Measurements from ENCODE around the gene ZNF772.
"Not testable (repeated sequence)": the region's sequence is repeated elsewhere in the genome, so short reads cannot be mapped to it uniquely, and the experiment has no call there.

DNA sequence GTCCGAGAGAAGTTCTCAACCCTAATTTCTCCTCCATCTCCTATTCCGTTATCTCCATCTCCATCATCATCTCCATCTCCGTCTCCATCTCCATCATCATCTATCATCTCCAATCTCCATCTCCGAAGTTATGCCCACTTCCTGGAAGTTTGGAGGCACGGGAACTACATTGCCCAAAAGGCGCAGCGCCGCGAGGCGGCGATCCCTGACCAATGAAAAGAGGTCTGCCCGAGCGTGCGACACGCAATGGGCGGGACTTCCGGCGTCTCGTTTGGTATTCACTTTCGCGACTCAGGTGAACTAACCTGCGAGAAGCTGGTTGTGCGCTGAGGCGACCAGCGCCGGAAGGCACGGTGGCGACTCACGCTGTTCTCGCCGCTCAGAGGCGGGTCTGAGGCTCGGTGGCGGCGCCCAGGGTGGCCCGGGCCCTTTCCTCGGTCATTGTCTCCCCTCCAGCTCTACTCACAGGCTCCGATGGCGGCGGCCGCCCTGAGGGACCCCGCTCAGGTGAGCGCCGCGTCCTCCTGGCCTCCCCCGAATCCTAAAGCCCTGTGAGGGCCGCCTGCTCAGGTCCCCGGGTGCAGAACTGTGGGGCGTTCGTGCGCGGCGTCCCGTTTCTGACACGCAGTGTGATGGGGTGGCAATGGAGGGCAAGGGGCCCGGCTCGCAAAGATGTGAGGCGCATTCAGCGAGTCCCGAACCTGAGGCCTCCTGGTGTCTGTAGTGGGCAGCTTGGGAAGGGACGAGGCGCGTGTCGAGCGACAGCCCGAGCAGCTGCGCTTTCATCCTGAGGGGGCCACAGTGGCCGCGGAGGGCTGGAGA, 10.3 kb upstream of the ZNF772 start, which contains the start of gene ZNF419:
- not testable (repeated sequence) for TF ChIP-seq EZH2 (optimal IDR thresholded peaks at IDR 0.05; ENCODE audit: low read depth, low read length); EZH2phosphoT487 (IDR thresholded peaks at IDR 0.05; ENCODE audit: low read length)
- TF ChIP-seq, protein P1, sequence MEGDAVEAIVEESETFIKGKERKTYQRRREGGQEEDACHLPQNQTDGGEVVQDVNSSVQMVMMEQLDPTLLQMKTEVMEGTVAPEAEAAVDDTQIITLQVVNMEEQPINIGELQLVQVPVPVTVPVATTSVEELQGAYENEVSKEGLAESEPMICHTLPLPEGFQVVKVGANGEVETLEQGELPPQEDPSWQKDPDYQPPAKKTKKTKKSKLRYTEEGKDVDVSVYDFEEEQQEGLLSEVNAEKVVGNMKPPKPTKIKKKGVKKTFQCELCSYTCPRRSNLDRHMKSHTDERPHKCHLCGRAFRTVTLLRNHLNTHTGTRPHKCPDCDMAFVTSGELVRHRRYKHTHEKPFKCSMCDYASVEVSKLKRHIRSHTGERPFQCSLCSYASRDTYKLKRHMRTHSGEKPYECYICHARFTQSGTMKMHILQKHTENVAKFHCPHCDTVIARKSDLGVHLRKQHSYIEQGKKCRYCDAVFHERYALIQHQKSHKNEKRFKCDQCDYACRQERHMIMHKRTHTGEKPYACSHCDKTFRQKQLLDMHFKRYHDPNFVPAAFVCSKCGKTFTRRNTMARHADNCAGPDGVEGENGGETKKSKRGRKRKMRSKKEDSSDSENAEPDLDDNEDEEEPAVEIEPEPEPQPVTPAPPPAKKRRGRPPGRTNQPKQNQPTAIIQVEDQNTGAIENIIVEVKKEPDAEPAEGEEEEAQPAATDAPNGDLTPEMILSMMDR (IDR thresholded peaks at IDR 0.05; ENCODE audit: low read length): not testable (repeated sequence)

Data from MM.1S (cell line).